GM12878 (cell line): ENCODE results near the gene ERP44.

Experiments used
- CHD2 ChIP-seq: IDR thresholded peaks from 2 replicates; pipeline ENCODE4 v1.6.1; 2011; ENCODE audit warnings: low read depth, low read length, improper control_type of control experiment, borderline replicate concordance
- EP300 ChIP-seq, 2 experiments: fragments of 150-350 bp in 1 of 2; IDR thresholded peaks; 2 replicates each; pipeline ENCODE4 v1.6.1; 2011 to 2012; ENCODE audit warnings: low read depth in 2 of 2, low read length in 2 of 2, borderline replicate concordance in 1 of 2, improper control_type of control experiment in 1 of 2, inconsistent platforms in 1 of 2; ENCODE audit not compliant: control insufficient read depth in 1 of 2
- NR2C1 ChIP-seq: fragments of 450-650 bp; IDR thresholded peaks from 2 replicates; pipeline ENCODE4 v1.6.1; 2017; ENCODE audit warnings: antibody characterized with exemption, mild to moderate bottlenecking, moderate library complexity
- POLR2A ChIP-seq: IDR thresholded peaks from 2 replicates; pipeline ENCODE4 v1.6.1; 2011; ENCODE audit warnings: low read depth, mild to moderate bottlenecking, low read length
- SP1 ChIP-seq: IDR thresholded peaks from one replicate; pipeline ENCODE4 v1.6.1; 2011; ENCODE audit warnings: low read depth, low read length
- SUZ12 ChIP-seq: fragments of 200-600 bp; sonication (generic); IDR thresholded peaks from one replicate; pipeline ENCODE4 v1.6.1; 2018; ENCODE audit warnings: antibody characterized with exemption, mild to moderate bottlenecking; ENCODE audit not compliant: unreplicated experiment
- TF ChIP-seq, protein P1 (sequence below): IDR thresholded peaks from 2 replicates; pipeline ENCODE4 v1.6.1; 2011; ENCODE audit warnings: low read depth, mild to moderate bottlenecking, low read length, moderate library complexity, borderline replicate concordance; ENCODE audit errors: extremely low read depth
- TF ChIP-seq, protein P2 (sequence below): IDR thresholded peaks from 2 replicates; pipeline ENCODE4 v1.6.1; 2012; ENCODE audit warnings: low read depth, low read length, improper control_type of control experiment
- TF ChIP-seq, protein P3 (sequence below): fragments of 450-650 bp; IDR thresholded peaks from 2 replicates; pipeline ENCODE4 v1.6.1; 2016; ENCODE audit warnings: mild to moderate bottlenecking, moderate library complexity, borderline replicate concordance

DNA sequence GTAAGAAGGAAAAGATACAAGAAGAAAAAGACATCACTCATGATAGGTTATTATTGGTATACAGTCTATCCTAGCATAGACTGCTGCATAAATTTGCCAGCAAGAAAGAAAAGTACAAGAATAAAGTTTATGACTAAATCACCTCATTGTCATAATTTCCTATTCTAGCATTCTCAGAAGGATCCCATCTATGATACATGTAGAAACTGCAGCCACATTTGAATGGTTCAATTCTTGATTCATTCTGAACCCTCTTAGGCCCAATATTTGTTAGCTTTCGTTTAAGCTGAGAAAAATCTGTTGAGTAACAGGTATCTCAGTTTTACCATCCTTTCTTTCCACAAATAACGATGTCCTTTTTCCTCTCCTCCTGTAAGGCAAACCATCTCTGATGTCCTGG is 21.5 kb upstream of the ERP44 start:
- no peak for TF ChIP-seq POLR2A
- TF ChIP-seq, protein P1, sequence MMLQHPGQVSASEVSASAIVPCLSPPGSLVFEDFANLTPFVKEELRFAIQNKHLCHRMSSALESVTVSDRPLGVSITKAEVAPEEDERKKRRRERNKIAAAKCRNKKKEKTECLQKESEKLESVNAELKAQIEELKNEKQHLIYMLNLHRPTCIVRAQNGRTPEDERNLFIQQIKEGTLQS, result no peak
- TF ChIP-seq, protein P2, sequence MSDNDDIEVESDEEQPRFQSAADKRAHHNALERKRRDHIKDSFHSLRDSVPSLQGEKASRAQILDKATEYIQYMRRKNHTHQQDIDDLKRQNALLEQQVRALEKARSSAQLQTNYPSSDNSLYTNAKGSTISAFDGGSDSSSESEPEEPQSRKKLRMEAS, result no peak
- no peak for TF ChIP-seq EP300 (IDR thresholded peaks at IDR 0.05; ENCODE audit: borderline replicate concordance in 1 of 2, control insufficient read depth in 1 of 2, low read depth in 2 of 2, low read length in 2 of 2)
- no peak for TF ChIP-seq NR2C1
- no peak for TF ChIP-seq SP1
- no peak for TF ChIP-seq SUZ12
- TF ChIP-seq, protein P3, sequence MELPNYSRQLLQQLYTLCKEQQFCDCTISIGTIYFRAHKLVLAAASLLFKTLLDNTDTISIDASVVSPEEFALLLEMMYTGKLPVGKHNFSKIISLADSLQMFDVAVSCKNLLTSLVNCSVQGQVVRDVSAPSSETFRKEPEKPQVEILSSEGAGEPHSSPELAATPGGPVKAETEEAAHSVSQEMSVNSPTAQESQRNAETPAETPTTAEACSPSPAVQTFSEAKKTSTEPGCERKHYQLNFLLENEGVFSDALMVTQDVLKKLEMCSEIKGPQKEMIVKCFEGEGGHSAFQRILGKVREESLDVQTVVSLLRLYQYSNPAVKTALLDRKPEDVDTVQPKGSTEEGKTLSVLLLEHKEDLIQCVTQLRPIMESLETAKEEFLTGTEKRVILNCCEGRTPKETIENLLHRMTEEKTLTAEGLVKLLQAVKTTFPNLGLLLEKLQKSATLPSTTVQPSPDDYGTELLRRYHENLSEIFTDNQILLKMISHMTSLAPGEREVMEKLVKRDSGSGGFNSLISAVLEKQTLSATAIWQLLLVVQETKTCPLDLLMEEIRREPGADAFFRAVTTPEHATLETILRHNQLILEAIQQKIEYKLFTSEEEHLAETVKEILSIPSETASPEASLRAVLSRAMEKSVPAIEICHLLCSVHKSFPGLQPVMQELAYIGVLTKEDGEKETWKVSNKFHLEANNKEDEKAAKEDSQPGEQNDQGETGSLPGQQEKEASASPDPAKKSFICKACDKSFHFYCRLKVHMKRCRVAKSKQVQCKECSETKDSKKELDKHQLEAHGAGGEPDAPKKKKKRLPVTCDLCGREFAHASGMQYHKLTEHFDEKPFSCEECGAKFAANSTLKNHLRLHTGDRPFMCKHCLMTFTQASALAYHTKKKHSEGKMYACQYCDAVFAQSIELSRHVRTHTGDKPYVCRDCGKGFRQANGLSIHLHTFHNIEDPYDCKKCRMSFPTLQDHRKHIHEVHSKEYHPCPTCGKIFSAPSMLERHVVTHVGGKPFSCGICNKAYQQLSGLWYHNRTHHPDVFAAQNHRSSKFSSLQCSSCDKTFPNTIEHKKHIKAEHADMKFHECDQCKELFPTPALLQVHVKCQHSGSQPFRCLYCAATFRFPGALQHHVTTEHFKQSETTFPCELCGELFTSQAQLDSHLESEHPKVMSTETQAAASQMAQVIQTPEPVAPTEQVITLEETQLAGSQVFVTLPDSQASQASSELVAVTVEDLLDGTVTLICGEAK, result no peak
- TF ChIP-seq CHD2, result no peak
